ENCODE data around the gene ZNRF1. TPM values are rescaled to one million over a fixed set of nuclear protein-coding genes. Genes with fewer than 3 reads are reported as not detected.

Gene ZNRF1
- total RNA-seq, 4 donors from 2014 or later, result 7.5 to 20.7 (median 15.1) TPM

DNA sequence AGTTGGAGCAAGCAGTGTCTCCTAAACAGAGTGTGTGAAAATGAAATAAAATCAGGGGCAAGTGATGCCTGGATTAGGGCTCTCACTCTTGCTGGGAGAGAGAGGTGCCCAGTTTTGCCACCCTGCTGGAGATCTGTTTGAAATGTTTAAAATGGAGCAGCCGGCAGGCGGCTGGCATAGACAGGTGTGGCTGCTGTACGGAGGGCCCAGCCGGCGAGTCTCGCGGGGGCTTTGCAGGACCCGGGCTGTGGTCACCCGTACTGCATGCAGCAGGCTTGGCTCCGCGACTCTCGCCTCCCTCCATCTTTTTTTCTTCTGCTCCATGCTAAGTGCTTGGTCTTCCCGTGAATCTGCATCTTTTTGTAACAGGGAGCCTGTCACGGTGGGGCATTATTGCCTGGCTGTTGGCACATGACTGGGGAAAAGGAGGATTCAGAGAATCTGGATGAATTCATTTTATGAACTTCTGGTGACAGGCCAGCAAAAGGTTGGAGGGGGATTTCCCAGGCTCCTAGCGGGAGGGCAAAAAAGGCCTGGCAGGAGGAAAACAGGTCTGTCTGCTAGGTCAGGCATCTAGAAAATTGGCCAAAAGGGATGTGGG is 1.8 kb downstream of the ZNRF1 start:
- DNase-seq (ENCODE audit: low spot score) (no peak), ATAC-seq (ENCODE audit: low FRiP score) (no peak)
- TF ChIP-seq, protein P1, sequence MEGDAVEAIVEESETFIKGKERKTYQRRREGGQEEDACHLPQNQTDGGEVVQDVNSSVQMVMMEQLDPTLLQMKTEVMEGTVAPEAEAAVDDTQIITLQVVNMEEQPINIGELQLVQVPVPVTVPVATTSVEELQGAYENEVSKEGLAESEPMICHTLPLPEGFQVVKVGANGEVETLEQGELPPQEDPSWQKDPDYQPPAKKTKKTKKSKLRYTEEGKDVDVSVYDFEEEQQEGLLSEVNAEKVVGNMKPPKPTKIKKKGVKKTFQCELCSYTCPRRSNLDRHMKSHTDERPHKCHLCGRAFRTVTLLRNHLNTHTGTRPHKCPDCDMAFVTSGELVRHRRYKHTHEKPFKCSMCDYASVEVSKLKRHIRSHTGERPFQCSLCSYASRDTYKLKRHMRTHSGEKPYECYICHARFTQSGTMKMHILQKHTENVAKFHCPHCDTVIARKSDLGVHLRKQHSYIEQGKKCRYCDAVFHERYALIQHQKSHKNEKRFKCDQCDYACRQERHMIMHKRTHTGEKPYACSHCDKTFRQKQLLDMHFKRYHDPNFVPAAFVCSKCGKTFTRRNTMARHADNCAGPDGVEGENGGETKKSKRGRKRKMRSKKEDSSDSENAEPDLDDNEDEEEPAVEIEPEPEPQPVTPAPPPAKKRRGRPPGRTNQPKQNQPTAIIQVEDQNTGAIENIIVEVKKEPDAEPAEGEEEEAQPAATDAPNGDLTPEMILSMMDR (IDR thresholded peaks at IDR 0.05), result no peak

DNA sequence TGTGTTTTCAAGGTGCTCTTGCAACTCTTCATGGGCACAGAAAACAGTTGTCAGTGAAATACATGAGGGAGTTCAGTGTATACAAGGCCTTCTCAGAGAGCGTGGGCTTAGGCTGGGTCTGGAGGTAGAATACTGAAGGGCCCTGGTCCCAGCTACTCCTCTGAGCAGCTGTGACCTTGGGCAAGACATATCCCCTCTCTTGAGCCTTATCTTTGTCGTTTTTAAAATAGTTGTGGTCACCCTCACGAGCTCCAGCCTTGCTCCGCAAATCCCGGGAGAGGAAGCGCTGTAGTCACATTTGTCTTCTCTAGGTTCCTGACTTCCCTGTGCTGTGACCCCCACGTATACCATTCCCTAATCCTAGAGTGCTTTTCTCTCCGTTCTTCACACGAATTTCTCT is 3.6 kb downstream of the ZNRF1 start:
- ATAC-seq (ENCODE audit: low FRiP score) (no peak), DNase-seq (ENCODE audit: low spot score) (no peak)
- TF ChIP-seq, protein P1 (IDR thresholded peaks at IDR 0.05), result no peak

DNA sequence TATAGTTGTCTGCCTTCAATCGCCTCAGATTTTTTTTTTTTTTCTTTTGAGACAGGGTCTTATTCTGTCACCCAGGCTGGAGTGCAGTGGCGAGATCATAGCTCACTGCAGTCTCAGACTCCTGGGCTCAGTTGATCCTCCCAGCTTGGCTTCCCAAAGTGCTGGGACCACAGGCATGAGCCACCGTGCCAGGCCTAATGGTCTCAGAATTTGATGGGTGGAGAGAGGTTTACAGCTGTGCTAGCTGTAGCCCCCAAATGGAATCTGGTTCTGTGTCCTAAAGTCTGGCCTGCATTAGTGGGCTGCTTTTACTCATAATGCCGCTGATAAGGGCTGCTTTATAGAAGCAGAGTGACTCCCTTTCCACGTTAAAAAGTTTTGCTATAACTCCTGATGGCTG is 5.1 kb downstream of the ZNRF1 start:
- ATAC-seq (ENCODE audit: low FRiP score), result no peak
- TF ChIP-seq, protein P1 (IDR thresholded peaks at IDR 0.05), result no peak

DNA sequence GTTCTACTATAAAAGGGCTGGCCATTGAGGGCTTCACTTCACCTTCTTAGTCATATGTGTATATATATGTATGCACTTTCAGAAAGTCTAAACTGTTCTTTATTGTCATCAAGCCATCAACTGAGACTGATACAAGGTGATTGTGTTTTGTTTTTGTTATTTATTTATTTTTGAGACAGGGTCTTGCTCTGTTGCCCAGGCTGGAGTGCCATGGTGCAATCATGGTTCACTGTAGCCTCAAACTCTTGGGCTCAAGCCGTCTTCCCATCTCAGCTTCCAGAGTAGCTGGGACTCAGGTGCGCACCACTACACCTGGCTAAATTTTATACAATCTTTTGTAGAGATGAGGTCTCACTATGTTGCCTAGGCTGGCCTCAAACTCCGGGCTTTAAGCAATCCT is 5.6 kb downstream of the ZNRF1 start:
- DNase-seq (ENCODE audit: low spot score) (no peak), ATAC-seq (ENCODE audit: low FRiP score) (no peak)
- TF ChIP-seq, protein P1 (IDR thresholded peaks at IDR 0.05), result no peak

More for the DNA sequence above, 5.1 kb downstream of the ZNRF1 start:
- DNase-seq (ENCODE audit: low spot score), result no peak

DNA sequence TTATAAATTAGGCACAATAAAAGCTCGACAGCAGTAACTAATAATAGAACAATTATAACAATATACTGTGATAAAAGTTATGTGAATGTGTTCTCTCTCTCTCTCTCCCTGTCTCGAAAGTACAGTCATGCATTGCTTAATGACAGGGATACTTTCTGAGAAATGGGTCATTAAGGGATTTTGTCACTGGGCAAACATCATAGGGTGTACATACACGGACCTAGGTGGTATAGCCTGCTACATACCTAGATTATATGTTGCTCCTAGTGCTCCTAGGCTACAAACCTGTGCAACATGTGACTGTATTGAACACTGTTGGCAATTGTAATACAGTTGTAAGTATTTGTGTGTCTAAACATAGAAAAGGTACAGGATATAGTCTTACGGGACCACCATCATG is 6.9 kb downstream of the ZNRF1 start:
- TF ChIP-seq, protein P1 (IDR thresholded peaks at IDR 0.05), result no peak
- ATAC-seq (ENCODE audit: low FRiP score), result no peak

DNA sequence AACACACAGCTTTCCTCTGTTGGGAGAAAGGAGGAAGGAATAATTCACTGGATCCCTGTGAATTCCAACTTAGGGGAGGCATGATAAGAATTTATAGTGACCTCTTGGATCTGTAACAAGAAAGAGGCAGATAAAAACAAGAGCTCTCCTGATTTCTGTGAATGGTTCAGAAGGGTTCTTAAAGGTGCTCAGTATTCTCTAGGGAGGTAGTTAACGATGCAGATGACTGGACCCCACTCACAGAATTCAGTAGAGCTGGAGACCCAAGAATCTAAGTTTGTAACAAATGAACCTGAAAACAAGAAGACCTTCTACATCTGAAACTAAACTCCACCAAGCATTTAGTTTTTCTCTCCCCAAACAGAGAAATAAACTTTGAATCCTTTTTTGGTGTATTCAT is 8.6 kb downstream of the ZNRF1 start:
- no peak for ATAC-seq (ENCODE audit: low FRiP score)
- TF ChIP-seq, protein P1 (IDR thresholded peaks at IDR 0.05), result no peak
- no peak for DNase-seq (ENCODE audit: low spot score)

More for the DNA sequence above, 6.9 kb downstream of the ZNRF1 start:
- no peak for DNase-seq (ENCODE audit: low spot score)

DNA sequence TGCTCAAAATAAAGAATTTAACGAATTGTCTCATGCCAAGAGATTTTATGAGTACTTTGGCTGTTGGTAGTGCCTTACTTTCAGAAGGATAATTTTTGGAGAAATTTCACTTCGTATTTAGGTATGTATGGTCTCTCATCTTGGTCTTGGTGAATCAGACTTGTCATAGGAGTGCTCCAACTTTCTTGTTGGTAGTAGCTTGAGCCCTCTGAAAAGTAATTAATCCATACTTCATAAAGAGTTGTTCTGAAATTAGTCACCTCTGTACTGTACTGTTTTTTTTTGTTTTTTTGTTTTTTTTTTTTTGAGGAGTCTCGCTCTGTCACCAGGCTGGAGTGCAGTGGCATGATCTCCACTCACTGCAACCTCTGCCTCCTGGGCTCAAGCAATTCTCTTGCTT is 11.6 kb downstream of the ZNRF1 start:
- ATAC-seq (ENCODE audit: low FRiP score) (no peak), DNase-seq (ENCODE audit: low spot score) (no peak)
- TF ChIP-seq, protein P1 (IDR thresholded peaks at IDR 0.05), result no peak
